Left lung (tissue), 10 donors: ENCODE results near the gene CARS1. TPM values are rescaled to one million over a fixed set of nuclear protein-coding genes. Genes with fewer than 3 reads are reported as not detected.

ENCODE experiments used
- ATAC-seq: fragments of 200-7000 bp; cut with Tn5 transposase; one replicate; pipeline ENCODE4 v1.9.1; 2020; ENCODE audit warnings: moderate library complexity
- DNase-seq, 4 donors: peaks; one replicate each; pipeline ENCODE4 v3.0.0-alpha.2; 2013 to 2020
- H3K27ac ChIP-seq, 2 donors: fragments of 200-600 bp; sonication (generic) in 1 of 2; one replicate each; pipeline versions ENCODE4 v1.5.0 to v1.8.0; 2020 to 2021
- H3K27me3 ChIP-seq, 2 donors: fragments of 200-600 bp; sonication (generic) in 1 of 2; one replicate each; pipeline versions ENCODE4 v1.5.0 to v1.8.0; 2020 to 2021
- H3K36me3 ChIP-seq, 2 donors: fragments of 200-600 bp; sonication (generic) in 1 of 2; one replicate each; pipeline versions ENCODE4 v1.5.0 to v1.8.0; 2020 to 2021
- H3K4me1 ChIP-seq, 2 donors: fragments of 200-600 bp; one replicate each; pipeline ENCODE4 v1.8.0; 2021
- H3K4me3 ChIP-seq, 2 donors: fragments of 200-600 bp; sonication (generic) in 1 of 2; one replicate each; pipeline versions ENCODE4 v1.5.0 to v1.8.0; 2020 to 2021; ENCODE audit warnings: mild to moderate bottlenecking in 1 of 2
- H3K9me3 ChIP-seq, 2 donors: fragments of 200-600 bp; sonication (generic) in 1 of 2; one replicate each; pipeline versions ENCODE4 v1.5.0 to v1.8.0; 2020 to 2021
- CTCF ChIP-seq, 2 donors: fragments of 200-600 bp; sonication (generic) in 1 of 2; IDR thresholded peaks; one replicate each; pipeline versions ENCODE4 v1.5.0 to v1.8.0; 2021; ENCODE audit warnings: antibody characterized with exemption in 2 of 2
- intact Hi-C, 2 donors: fragments of 100-400 bp; cut with DNase I; formaldehyde crosslinking; loops; one replicate each; pipeline versions ENCODE4 v1.11.2 to v1.14.2; 2022
- polyA plus RNA-seq, 6 donors: library from polyadenylated mRNA; unstranded; fragments of 120-200 nt; gene quantifications; one replicate each; pipeline ENCODE4 v1.2.1, GENCODE V29; 2013; ENCODE audit not compliant: insufficient read length in 6 of 6
- total RNA-seq, 2 donors: library from RNA; stranded (reverse); fragmentation: NEBNext Ultra II Directional; extraction: Animal tissue kit (Norgen Biotek cat#: 25700); gene quantifications; one replicate each; pipeline ENCODE4 v1.2.1, GENCODE V29; 2021
- donor health status: DM: no; HTN: yes; CAD: no.
- donor health status: DM: no; HTN: no; CAD: no.

The CARS1 gene
- total and polyA plus RNA-seq, 8 donors: 28.3 to 49.9 (median 31.4) TPM

- no peak for TF ChIP-seq CTCF (IDR thresholded peaks at IDR 0.05)
- H3K27me3 ChIP-seq: no peaks in the 10 kb centered on the region
- DNase-seq: no peak
- no peak overlapping the region for H3K27ac ChIP-seq
- no peak for ATAC-seq
- peaks cover 0 to 51% of the 10 kb centered on the region in 2 donors for H3K36me3 ChIP-seq
- intact Hi-C loops: loop anchor here in 1 of 2 donors (5.0 kb wide), 1 partner anchor 52 kb away; no protein-coding TSS in a partner anchor
- H3K4me1 ChIP-seq: peaks cover 0 to 10% of the 10 kb centered on the region in 2 donors
- no peaks in the 10 kb centered on the region for H3K9me3 ChIP-seq
- no peak overlapping the region for H3K4me3 ChIP-seq
Observed at GRCh38 chr11:3089236-3090061, 32.2 kb upstream of the CARS1 start.

GRCh38 chr11:3088806-3089205 is 31.6 kb upstream of the CARS1 start:
- Histone ChIP-seq H3K36me3 (peaks cover 0 to 44% of the 10 kb centered on the region in 2 donors), H3K9me3 (no peaks in the 10 kb centered on the region), H3K4me1 (peaks cover 0 to 10% of the 10 kb centered on the region in 2 donors), H3K27me3 (no peaks in the 10 kb centered on the region), H3K27ac (no peak overlapping the region), H3K4me3 (no peak overlapping the region)
- DNase-seq (peak in 1 of 4 donors; percentile 72), ATAC-seq (no peak)
- no peak for TF ChIP-seq CTCF (IDR thresholded peaks at IDR 0.05)
- intact Hi-C loops: no loop called here

GRCh38 chr11:3087821-3088800 is 30.9 kb upstream of the CARS1 start:
- peaks cover 0 to 38% of the 10 kb centered on the region in 2 donors for H3K36me3 ChIP-seq
- peaks cover 0 to 5% of the 10 kb centered on the region in 2 donors for H3K27me3 ChIP-seq
- TF ChIP-seq CTCF (IDR thresholded peaks at IDR 0.05): no peak
- peak in 1 of 4 donors; percentile 65 for DNase-seq
- peaks cover 0 to 10% of the 10 kb centered on the region in 2 donors for H3K4me1 ChIP-seq
- intact Hi-C loops: no loop called here
- H3K27ac ChIP-seq: no peak overlapping the region
- no peak for ATAC-seq
- H3K4me3 ChIP-seq: no peak overlapping the region
- H3K9me3 ChIP-seq: no peaks in the 10 kb centered on the region

- no peak for TF ChIP-seq CTCF (IDR thresholded peaks at IDR 0.05)
- peaks cover 0 to 30% of the 10 kb centered on the region in 2 donors for H3K36me3 ChIP-seq
- peaks cover 0 to 5% of the 10 kb centered on the region in 2 donors for H3K27me3 ChIP-seq
- intact Hi-C loops: no loop called here
- peak in 1 of 4 donors; percentile 67 for DNase-seq
- H3K4me3 ChIP-seq: no peak overlapping the region
- no peak for ATAC-seq
- H3K4me1 ChIP-seq: peaks cover 0 to 7% of the 10 kb centered on the region in 2 donors
- no peak overlapping the region for H3K27ac ChIP-seq
- no peaks in the 10 kb centered on the region for H3K9me3 ChIP-seq
Observed at GRCh38 chr11:3087373-3087772, 30.1 kb upstream of the CARS1 start.
